Gastrocnemius medialis (tissue), 4 donors: Measurements from ENCODE around the gene METRNL.

Experiments used
- CTCF ChIP-seq, 5 experiments: fragments of 450-650 bp in 3 of 5; fragments of 200-600 bp in 2 of 5; sonication (generic) in 2 of 5; IDR thresholded peaks in 4 of 5; conservative IDR thresholded peaks in 1 of 5; 1 replicate in 4 of 5; 2 replicates in 1 of 5; pipeline ENCODE4 v1.5.1; 2016 to 2019; ENCODE audit warnings: antibody characterized with exemption in 5 of 5, mild to moderate bottlenecking in 3 of 5, moderate library complexity in 3 of 5
- POLR2A ChIP-seq, 2 donors: fragments of 450-650 bp; IDR thresholded peaks; one replicate each; pipeline ENCODE4 v1.6.1; 2017; ENCODE audit warnings: antibody characterized with exemption in 2 of 2, mild to moderate bottlenecking in 2 of 2, moderate library complexity in 2 of 2

GRCh38 chr17:83071365-83071764 lies 8.0 kb upstream of the METRNL start:
- TF ChIP-seq CTCF (IDR thresholded peaks at IDR 0.05 in 4 of 5, conservative IDR thresholded peaks at IDR 0.05 in 1 of 5) (no peak), POLR2A (IDR thresholded peaks at IDR 0.05) (no peak)
